COR-L47 (cell line): ENCODE results near the gene ALKBH6.
A peak's percentile ranks its signal among the peaks of the same experiment; 100 is the strongest.
"Not testable (repeated sequence)": the region's sequence is repeated elsewhere in the genome, so short reads cannot be mapped to it uniquely, and the experiment has no call there.

Experiments used
- DNase-seq: peaks from one replicate; lab custom pipeline; 2025; lab: John Stamatoyannopoulos, UW

Gene ALKBH6

DNA sequence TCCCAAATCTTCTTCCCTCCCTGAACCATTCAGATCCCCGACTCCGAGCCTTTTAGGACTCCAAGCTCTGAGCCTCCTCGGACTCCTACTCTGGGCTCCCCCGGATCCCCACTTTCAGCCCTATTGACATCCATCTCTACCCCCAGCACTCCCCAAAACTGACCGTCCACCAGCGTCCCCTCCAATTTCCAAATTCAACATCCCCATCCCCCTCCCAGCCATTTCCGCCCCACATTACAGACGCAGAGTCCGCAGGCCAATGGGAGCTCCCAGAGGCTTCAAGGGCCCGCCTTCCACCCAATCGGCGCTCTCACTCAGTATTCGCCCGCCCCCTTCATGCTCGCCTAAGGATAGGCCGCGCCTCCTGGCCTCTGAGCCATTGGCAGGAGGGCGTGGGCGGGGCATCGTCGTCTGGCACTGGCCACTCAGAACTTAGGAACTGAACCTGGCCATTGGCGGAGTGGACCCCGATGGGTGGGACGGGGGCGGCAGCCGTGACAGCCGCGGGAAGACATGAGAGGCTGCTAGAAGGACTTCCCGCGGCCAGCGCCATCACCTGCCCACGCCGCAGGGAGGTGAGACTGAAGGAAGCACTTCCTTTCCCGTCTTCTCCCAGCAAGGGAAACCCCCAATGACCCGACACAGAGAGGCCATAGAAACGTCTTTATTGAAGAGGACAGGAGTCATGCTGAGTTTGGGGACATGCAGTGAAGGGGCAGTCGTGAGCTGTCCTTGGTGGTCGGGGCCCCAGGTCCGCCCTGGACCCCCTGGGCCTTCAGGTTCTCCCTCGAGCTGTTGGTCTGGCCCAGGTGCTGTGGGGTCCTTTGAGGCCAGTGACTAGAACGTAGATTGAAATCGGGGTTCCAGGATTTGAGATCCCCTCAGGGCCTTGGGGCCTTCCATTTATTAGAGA lies at the start of gene ALKBH6:
Gene ALKBH6 (minus strand): TSS at position 202 of the 913 bp plus-strand sequence. CDS start 816 bp downstream, outside the sequence.
- DNase-seq: peak; percentile 100

- no peak for DNase-seq
Observed at GRCh38 chr19:36061367-36061766, 47.4 kb upstream of the ALKBH6 start.

- no peak for DNase-seq
Observed at GRCh38 chr19:36060430-36060829, 46.4 kb upstream of the ALKBH6 start.

- DNase-seq: no peak
Observed at GRCh38 chr19:36059180-36059910, 45.3 kb upstream of the ALKBH6 start.

- DNase-seq: no peak
Observed at GRCh38 chr19:36058481-36059179, 44.6 kb upstream of the ALKBH6 start.

DNA sequence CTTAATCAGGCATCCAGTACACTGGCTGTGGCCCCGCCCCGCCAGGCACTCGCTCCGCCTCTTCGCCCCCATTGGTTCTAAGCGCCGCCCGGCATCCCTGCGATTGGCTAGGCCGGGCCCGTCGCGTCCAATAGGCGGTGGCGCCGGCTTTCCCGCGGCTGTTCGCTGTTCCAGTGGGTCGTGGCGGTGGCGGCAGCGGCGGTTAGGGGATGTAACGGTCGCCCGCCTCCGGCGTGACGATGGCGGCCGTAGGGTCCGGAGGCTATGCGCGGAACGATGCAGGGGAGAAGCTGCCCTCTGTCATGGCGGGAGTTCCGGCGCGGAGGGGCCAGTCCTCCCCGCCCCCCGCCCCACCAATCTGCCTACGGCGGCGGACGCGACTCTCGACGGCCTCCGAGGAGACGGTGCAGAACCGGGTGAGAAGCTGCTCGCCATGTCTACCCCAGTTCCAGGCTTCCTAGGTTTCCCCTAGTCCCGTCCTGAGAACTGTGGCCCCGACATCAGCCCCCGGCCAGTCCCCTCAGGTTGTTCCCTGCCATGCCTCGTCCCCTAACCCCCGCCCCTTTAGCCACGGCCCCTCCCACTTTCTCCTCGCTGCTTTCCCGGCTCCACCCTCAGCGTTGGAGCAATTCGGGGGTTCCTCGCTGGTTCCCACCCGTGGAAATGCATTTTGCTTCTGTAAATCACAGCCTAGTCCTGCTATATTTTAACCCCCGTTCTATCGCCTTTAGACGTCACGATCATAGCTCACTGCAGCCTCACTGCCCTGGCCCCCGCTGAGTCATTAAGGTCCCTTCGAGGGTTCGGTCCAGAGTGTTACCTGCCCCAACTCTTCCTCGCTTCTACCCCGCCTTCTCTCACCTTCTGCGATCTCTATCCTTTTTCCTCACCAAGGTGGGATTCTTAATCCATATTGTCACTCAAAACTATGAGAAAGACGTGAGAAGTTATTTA lies 41.0 kb upstream of the ALKBH6 start, which contains the start of gene WDR62:
Gene WDR62 (plus strand): TSS at position 165 of the 954 bp plus-strand sequence. CDS start 75 bp downstream, at position 240.
- peak; percentile 98 for DNase-seq

- peak; percentile 99 for DNase-seq
Observed at GRCh38 chr19:36054119-36054732, 40.2 kb upstream of the ALKBH6 start, which contains the start of gene THAP8. THAP8 (minus strand) TSS chr19:36054285; CDS start chr19:36054217, 68 bp downstream.

GRCh38 chr19:36051637-36052036 lies 37.6 kb upstream of the ALKBH6 start:
- peak; percentile 19 for DNase-seq

- DNase-seq: peak; percentile 59
Observed at GRCh38 chr19:36051236-36051635, 37.2 kb upstream of the ALKBH6 start.

- DNase-seq: no peak
Observed at GRCh38 chr19:36049080-36049698, 35.2 kb upstream of the ALKBH6 start.

GRCh38 chr19:36047835-36048234 lies 33.8 kb upstream of the ALKBH6 start:
- DNase-seq: no peak

GRCh38 chr19:36046443-36047050 lies 32.5 kb upstream of the ALKBH6 start:
- no peak for DNase-seq

- no peak for DNase-seq
Observed at GRCh38 chr19:36043952-36044351, 29.9 kb upstream of the ALKBH6 start.

- DNase-seq: no peak
Observed at GRCh38 chr19:36041831-36042230, 27.8 kb upstream of the ALKBH6 start.

GRCh38 chr19:36041092-36041491 lies 27.1 kb upstream of the ALKBH6 start:
- not testable (repeated sequence) for DNase-seq

GRCh38 chr19:36040495-36040894 lies 26.5 kb upstream of the ALKBH6 start:
- no peak for DNase-seq

GRCh38 chr19:36032251-36033104 lies 18.5 kb upstream of the ALKBH6 start, which contains the start of gene CLIP3:
CLIP3 (minus strand) TSS chr19:36032873; CDS start chr19:36032357, 516 bp downstream.
- peak; percentile 63 for DNase-seq

- DNase-seq: no peak
Observed at GRCh38 chr19:36031308-36031707, 17.3 kb upstream of the ALKBH6 start.
